Measurements from ENCODE around the gene A2ML1.

Gene A2ML1

GRCh38 chr12:8886502-8887284 is 64.3 kb downstream of the A2ML1 start:
- Histone ChIP-seq H3K4me2 (ENCODE audit: low read length) (no peak overlapping the region), H3K79me2 (ENCODE audit: control insufficient read depth, low read length) (no peaks in the 10 kb centered on the region), H3K36me3 (ENCODE audit: control insufficient read depth, low read length) (no peaks in the 10 kb centered on the region)

DNA sequence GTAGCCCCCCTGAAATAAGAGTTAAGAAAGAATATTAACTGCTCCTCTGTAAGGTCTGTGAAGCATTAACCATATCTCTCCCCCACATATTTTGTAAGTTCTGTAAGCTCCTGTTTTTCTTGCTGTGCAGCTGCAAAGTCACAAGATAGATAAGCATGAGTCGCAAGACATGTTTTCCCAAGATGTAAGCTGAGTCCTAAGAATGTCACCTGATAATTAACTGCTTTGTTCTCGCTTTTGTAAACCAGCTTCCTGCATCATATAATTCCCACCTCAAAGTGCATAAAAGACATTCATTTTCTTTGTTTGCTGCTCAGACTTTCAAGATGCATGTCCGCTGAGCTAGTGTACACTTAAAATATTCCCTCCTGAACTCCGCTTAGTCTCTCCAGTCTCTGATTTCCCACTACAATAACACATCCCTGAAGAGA is 64.9 kb downstream of the A2ML1 start:
- H3K4me3 ChIP-seq (ENCODE audit: low read length) = no peak overlapping the region
- peaks cover 4% of the 10 kb centered on the region for H3K4me1 ChIP-seq (ENCODE audit: control insufficient read depth, low read length)
- no peaks in the 10 kb centered on the region for H3K27me3 ChIP-seq (ENCODE audit: control insufficient read depth, low read length)
- H3K9me3 ChIP-seq (ENCODE audit: control insufficient read depth, insufficient read depth, low read length) = no peaks in the 10 kb centered on the region
- no peak overlapping the region for H3K27ac ChIP-seq (ENCODE audit: low read depth, low read length)
- TF ChIP-seq, protein P1, sequence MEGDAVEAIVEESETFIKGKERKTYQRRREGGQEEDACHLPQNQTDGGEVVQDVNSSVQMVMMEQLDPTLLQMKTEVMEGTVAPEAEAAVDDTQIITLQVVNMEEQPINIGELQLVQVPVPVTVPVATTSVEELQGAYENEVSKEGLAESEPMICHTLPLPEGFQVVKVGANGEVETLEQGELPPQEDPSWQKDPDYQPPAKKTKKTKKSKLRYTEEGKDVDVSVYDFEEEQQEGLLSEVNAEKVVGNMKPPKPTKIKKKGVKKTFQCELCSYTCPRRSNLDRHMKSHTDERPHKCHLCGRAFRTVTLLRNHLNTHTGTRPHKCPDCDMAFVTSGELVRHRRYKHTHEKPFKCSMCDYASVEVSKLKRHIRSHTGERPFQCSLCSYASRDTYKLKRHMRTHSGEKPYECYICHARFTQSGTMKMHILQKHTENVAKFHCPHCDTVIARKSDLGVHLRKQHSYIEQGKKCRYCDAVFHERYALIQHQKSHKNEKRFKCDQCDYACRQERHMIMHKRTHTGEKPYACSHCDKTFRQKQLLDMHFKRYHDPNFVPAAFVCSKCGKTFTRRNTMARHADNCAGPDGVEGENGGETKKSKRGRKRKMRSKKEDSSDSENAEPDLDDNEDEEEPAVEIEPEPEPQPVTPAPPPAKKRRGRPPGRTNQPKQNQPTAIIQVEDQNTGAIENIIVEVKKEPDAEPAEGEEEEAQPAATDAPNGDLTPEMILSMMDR (IDR thresholded peaks at IDR 0.05; ENCODE audit: low read depth, low read length, poor library complexity, severe bottlenecking) = no peak
- no peak for TF ChIP-seq EZH2phosphoT487 (IDR thresholded peaks at IDR 0.05; ENCODE audit: borderline replicate concordance, low read length)
- H3K4me2 ChIP-seq (ENCODE audit: low read length) = no peak overlapping the region
- no peaks in the 10 kb centered on the region for H3F3A ChIP-seq (ENCODE audit: control insufficient read depth, insufficient read depth)
- H3K79me2 ChIP-seq (ENCODE audit: control insufficient read depth, low read length) = no peaks in the 10 kb centered on the region
- no peaks in the 10 kb centered on the region for H3K36me3 ChIP-seq (ENCODE audit: control insufficient read depth, low read length)
- no peaks in the 10 kb centered on the region for H4K20me1 ChIP-seq (ENCODE audit: control insufficient read depth, insufficient read depth, low read depth, low read length)
- no peaks in the 10 kb centered on the region for H3K9me2 ChIP-seq (replicated peaks; ENCODE audit: control insufficient read depth, low read length)

More at GRCh38 chr12:8886502-8887284, 64.3 kb downstream of the A2ML1 start:
- no peak overlapping the region for H3K27ac ChIP-seq (ENCODE audit: low read depth, low read length)
- no peaks in the 10 kb centered on the region for H3K9me2 ChIP-seq (replicated peaks; ENCODE audit: control insufficient read depth, low read length)
- H3F3A ChIP-seq (ENCODE audit: control insufficient read depth, insufficient read depth) = no peaks in the 10 kb centered on the region
- H4K20me1 ChIP-seq (ENCODE audit: control insufficient read depth, insufficient read depth, low read depth, low read length) = no peaks in the 10 kb centered on the region
- no peak for TF ChIP-seq EZH2phosphoT487 (IDR thresholded peaks at IDR 0.05; ENCODE audit: borderline replicate concordance, low read length)
- TF ChIP-seq, protein P1 (IDR thresholded peaks at IDR 0.05; ENCODE audit: low read depth, low read length, poor library complexity, severe bottlenecking) = no peak
- no peaks in the 10 kb centered on the region for H3K9me3 ChIP-seq (ENCODE audit: control insufficient read depth, insufficient read depth, low read length)
- H3K4me1 ChIP-seq (ENCODE audit: control insufficient read depth, low read length) = peaks cover 4% of the 10 kb centered on the region
- H3K27me3 ChIP-seq (ENCODE audit: control insufficient read depth, low read length) = no peaks in the 10 kb centered on the region
- H3K4me3 ChIP-seq (ENCODE audit: low read length) = no peak overlapping the region

DNA sequence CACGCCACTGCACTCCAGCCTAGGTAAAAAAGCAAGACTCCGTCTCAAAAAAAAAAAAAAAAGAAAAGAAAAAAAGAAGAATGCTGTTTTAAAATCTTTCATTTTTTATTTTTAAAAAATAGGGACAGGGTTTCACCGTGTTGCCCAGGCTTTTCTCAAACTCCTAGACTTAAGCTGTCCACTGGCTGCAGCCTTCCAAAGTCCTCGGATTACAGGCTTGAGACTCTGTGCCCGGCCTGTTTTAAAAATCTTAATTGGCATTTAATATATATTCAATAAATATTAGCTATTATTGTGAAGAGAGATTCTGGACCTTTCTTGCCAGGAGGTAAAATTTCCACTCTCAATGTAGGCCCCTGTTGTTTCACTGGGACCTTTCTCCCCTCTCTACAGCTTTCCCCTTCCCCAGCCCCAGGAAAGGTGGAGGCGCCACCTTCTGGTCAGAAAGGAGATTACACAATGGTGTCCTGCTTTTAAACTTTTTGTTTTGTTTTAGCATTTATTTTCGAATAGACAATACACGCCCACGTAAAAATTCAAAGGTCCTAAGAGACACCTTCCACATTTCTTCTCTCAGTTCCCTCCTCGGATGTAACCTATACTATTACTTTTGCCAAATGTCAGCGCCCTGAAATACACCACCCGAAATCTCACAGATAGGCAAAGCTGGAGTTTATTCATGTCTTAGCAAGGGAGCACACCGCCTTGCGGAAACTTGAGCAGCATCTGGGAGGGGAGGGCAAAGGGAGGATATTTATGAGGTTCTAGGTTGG is 68.1 kb downstream of the A2ML1 start:
- Histone ChIP-seq H4K20me1 (ENCODE audit: control insufficient read depth, insufficient read depth, low read depth, low read length) (no peaks in the 10 kb centered on the region), H3K27ac (ENCODE audit: low read depth, low read length) (no peak overlapping the region), H3K79me2 (ENCODE audit: control insufficient read depth, low read length) (no peaks in the 10 kb centered on the region), H3K27me3 (ENCODE audit: control insufficient read depth, low read length) (no peaks in the 10 kb centered on the region), H3K9me3 (ENCODE audit: control insufficient read depth, insufficient read depth, low read length) (no peaks in the 10 kb centered on the region), H3K4me1 (ENCODE audit: control insufficient read depth, low read length) (peaks cover 4% of the 10 kb centered on the region), H3K4me3 (ENCODE audit: low read length) (peak overlapping the region; percentile 72), H3F3A (ENCODE audit: control insufficient read depth, insufficient read depth) (no peaks in the 10 kb centered on the region), H3K36me3 (ENCODE audit: control insufficient read depth, low read length) (no peaks in the 10 kb centered on the region), H3K4me2 (ENCODE audit: low read length) (peak overlapping the region; percentile 76), H3K9me2 (replicated peaks; ENCODE audit: control insufficient read depth, low read length) (no peaks in the 10 kb centered on the region)
- TF ChIP-seq, protein P1 (IDR thresholded peaks at IDR 0.05; ENCODE audit: low read depth, low read length, poor library complexity, severe bottlenecking) = peak; percentile 91
- no peak for TF ChIP-seq EZH2phosphoT487 (IDR thresholded peaks at IDR 0.05; ENCODE audit: borderline replicate concordance, low read length)
